Left lobe of liver (tissue), 2 donors: Measurements from ENCODE around the gene HELZ. TPM values are rescaled to one million over a fixed set of nuclear protein-coding genes. Genes with fewer than 3 reads are reported as not detected.
"Not testable (repeated sequence)": the region's sequence is repeated elsewhere in the genome, so short reads cannot be mapped to it uniquely, and the experiment has no call there.

Experiments used
- ATAC-seq: fragments of 200-7000 bp; cut with Tn5 transposase; one replicate; pipeline ENCODE4 v1.9.1; 2020; ENCODE audit warnings: mild to moderate bottlenecking, moderate library complexity
- DNase-seq: peaks from one replicate; pipeline ENCODE4 v3.0.0-alpha.2; 2020; ENCODE audit warnings: low spot score
- total RNA-seq: library from RNA; stranded (reverse); gene quantifications from one replicate; pipeline ENCODE4 v1.2.1, GENCODE V29; 2021
- donor health status: DM: no; HTN: no; CAD: no; lungs with moderate emphysema.
- donor health status: DM: no; HTN: yes; CAD: no.

HELZ gene
- total RNA-seq, 1 donor from 2014 or later, result 31.7 TPM

GRCh38 chr17:67266496-67266895 is 21.5 kb upstream of the HELZ start:
- no peak for DNase-seq
- ATAC-seq, result no peak

GRCh38 chr17:67265436-67266019 is 20.5 kb upstream of the HELZ start:
- ATAC-seq (no peak), DNase-seq (no peak)

DNA sequence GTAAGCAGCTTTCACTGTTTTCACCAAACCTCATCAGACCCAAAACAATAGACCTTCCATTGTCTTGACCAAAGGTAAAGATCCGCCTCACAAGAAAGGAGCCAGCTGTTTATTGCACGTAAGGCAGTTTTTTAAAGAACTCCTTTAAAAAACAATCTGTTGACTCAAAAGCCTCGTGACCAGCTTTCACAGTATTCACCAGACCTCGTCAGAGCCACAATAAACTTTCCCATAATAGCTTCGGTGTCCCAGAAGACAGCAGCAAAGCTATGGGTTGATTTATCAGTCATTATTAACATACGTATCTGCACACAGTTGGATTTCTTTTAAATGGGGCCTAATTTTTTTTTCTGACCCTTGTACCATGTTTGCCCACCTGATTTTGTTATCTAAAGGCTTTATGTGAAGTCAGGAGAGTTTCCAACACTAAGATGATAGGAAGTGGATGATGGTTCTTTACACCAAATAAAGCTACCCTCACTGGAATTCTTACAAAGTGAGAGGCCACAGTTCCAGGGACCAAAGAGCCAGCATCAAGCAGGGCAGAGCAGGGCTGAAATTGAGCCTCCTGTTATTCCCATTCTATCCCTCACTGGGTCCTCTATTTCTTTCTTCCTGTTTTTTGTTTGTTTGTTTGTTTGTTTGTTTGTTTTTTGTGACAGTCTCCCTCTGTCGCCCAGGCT is 17.6 kb upstream of the HELZ start:
- ATAC-seq, result no peak
- DNase-seq, result no peak

DNA sequence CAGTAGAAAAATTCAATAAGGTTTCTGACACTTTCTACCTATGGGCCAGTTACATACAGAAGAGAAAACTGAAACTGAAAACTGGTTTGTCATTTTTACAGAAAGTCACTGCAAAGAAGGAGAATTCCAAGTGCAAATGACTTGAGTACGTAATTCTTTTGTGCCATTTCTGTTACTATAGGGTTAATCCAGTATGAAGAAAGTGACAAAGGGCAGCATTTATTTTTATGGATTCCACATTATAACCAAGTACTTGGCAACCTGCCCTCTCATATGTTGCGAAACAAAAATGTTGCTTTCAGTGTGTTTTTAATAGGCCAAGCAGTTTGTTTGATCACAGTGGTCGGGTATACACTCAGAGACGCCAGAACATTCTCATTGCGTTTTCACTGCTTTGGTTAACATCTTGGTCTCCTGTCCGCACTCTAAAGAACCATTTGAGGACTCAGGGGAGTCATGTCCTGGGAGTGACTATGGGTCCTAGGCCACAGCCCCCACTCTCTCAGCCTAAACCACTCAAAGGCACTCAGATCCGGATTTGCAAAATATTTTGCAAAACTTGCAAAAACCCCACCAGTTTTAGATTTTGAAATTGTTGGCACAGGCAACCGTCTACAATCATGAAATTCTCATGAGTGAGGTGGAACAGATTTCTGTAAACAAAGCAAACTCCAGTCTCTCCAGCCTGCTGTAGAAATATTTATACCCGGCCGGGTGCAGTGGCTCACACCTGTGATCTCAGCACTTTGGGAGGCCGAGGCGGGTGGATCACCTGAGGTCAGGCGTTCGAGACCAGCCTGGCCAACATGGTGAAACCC is 15.4 kb upstream of the HELZ start:
- DNase-seq (peak; percentile 77), ATAC-seq (peak; percentile 74)

DNA sequence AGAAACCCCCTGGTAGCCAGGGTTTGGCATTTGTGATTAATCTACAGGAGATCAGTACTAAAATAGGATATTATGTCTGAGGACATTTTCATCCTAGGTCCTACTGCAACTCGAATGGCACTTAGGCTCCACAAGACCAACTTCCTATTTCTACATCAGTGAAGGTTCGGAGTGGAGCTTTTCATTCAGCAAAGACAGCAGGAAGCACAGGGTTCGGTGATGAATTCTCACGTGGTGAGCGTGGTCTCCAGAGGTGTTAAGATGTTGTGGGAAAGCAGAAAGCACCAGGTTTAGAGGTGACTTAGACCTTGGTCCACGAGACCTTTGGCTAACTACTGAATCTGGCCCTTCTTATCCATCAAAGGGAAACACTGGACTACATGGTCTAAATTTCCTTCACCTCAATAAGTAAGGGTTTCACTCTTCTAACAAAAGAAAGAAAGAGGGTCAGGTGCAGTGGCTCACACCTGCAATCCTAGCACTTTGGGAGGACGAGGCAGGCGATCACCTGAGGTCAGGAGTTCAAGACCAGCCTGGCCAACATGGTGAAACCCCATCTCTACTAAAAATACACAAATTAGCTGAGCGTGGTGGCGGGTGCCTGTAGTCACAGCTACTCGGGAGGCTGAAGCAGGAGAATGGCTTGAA is 13.9 kb upstream of the HELZ start:
- no peak for DNase-seq
- ATAC-seq, result no peak

DNA sequence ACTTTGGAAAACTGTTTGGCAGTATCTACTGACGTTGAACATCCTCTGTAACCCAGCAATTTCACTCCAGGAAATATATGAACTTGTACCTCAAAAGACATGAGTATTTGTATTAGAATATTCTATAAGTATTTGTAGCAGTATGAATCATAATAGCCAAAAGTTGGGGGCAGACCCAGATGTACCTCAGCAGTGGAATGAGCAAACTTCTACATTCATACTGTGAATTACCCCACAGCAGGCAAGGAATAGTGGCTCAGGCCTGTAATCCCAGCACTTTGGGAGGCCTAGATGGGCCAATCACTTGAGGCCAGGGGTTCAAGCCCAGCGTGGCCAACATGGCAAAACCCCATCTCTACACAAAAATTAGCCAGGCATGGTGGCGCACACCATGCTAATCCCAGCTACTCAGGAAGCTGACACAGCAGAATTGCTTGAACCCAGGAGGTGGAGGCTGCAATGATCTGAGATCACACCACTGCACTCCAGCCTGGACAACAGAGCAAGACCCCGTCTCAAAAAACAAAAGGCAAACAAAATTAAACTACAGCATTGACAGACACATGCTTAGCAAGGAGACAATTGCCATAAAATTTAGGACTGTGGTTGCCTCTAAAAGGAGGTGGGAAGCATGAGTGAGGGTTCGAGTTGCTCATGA is 11.2 kb upstream of the HELZ start:
- DNase-seq, result no peak
- ATAC-seq, result no peak

DNA sequence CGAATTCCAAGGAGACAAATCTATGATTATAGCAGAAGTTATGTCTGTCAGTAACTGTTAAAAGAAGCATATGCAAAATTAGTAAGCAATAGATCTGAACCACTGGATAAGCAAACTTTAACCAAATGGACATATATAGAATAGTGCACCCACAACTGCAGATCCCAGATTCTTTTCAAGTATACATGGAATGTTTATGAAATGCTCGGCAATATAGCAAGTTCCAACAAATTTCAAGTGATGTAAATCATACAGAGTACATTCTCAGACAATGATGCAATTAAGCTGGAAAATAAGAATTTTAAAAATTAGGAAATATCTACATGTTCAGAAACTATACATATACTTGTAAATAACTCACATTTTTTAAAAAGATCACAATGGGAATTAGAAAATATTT is 8.4 kb upstream of the HELZ start:
- DNase-seq (no peak), ATAC-seq (no peak)

- ATAC-seq, DNase-seq: not testable (repeated sequence)
Measured at GRCh38 chr17:67251586-67251985, 6.6 kb upstream of the HELZ start.

DNA sequence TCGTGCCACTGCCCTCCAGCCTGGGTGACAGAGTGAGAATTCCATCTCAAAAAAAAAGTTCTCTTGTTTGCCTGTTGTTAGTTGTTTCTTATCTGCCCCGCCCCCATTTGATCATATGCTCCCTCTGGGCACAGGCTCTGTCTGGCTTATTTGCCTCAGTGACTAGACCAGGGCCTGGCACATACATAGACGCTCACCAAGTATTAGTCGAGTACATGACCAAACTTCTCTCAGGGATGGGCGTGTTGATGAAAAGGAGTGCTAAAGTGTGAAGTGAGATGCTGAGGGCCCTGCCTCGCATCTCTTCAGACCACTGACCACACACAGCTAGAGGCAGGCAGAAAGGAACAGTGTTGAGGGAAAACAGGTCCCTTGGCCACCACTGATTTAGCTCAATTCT is 3.3 kb upstream of the HELZ start:
- no peak for ATAC-seq

DNA sequence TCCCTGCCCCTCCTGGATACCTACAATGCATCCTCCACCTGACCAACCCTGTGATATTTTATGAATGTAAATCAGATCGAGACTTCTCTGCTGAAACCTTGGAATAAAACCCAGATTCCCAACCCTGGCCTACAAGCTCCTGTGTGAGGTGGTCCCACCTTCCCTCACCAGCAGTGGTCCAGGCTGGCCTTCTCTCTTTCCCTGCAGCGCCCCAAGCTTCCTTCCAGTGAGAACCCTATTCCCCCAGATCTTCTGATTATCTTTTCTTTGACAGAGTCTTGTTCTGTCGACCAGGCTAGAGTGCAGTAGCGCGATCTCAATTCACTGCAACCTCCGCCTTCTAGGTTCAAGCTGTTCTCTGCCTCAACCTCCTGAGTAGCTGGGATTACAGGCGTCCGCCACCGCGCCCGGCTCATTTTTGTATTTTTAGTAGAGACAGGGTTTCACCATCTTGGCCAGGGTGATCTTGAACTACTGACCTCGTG is 2.5 kb upstream of the HELZ start:
- DNase-seq (no peak), ATAC-seq (no peak)

More for the DNA sequence above, 3.3 kb upstream of the HELZ start:
- no peak for DNase-seq

GRCh38 chr17:67246653-67247415 is 1.8 kb upstream of the HELZ start:
- peak; percentile 33 for ATAC-seq

GRCh38 chr17:67246403-67246652 is 1.3 kb upstream of the HELZ start:
- no peak for ATAC-seq

More at GRCh38 chr17:67246653-67247415, 1.8 kb upstream of the HELZ start:
- DNase-seq, result peak; percentile 64

DNA sequence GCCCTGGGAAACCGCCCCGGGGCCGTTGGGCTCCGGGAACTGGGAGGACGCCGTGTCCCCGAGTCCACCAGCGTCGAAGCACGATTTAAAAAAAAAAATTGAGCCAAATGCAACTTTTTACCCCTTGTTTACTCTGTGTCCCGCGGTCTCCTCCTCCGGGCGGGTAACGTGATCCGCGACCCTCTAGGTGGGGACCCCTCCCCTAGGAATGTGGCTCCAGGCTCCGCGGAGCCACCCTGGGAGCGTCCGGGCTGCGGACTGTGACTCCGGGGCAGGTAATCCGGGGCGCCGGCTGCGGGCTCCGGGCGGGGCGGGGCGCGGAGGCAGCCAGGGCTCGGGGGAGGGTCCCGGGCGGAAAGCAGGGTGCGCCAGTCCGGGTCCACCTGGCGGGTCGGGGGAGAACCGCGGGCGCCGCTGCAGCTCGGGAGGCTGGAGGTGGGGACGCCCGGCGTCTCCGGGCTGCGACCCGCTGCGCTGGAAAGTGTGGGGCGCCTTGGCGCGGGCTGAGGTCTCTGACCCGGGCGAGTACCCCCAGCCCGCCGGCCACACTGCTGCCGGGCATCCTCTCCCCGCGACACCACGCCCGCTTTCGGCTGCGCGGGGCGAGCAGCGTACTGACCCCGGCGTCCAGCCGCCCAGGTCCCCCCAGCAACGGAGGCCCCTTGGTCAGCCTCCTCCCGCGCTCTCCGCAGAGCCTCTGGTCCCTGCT is 852 bp upstream of the HELZ start:
- ATAC-seq (peak; percentile 59), DNase-seq (peak; percentile 69)

More at GRCh38 chr17:67246403-67246652, 1.3 kb upstream of the HELZ start:
- DNase-seq, result no peak

- DNase-seq, result no peak
- ATAC-seq, result peak; percentile 32
Measured at GRCh38 chr17:67244431-67245072, 444 bp downstream of the HELZ start.

DNA sequence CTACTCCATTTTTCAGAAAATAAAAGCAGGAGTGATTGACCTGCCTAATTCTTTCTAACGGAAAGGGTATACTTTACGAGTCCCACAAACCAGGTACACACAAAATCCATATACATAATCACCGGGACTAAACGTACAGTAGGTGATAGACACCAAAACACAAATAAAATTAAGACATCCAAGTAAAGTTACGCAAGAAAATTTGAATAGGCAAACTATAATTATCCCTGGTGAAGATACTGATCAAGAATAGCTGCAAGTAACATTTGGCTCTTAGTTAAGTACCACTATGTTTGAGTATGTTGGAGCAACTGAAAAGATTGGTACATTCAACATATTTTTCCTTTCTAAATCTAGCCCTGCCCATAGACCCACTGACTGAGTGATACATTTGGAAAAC is 1.7 kb downstream of the HELZ start:
- DNase-seq, result no peak
- ATAC-seq, result no peak

GRCh38 chr17:67241719-67242341 is 3.2 kb downstream of the HELZ start:
- DNase-seq (no peak), ATAC-seq (no peak)

DNA sequence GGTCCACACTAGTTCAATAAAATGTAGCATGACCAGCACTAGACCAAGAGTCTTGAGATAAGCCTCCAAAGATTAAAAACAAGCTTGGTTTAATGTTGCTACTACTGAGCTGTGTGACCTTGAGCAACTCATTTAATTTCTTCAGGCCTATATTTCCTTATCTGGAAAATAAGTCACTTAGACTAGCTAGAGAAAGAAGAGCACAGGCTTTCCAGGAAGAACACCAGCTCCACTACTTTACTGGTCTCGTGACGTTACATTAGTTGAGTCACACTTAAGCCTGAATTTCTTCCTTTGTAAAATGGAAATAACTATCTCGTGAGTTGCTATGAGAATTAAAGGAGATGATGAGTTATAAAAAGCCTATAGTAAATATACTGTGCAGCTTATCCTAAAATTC is 5.4 kb downstream of the HELZ start:
- no peak for DNase-seq
- ATAC-seq, result no peak

DNA sequence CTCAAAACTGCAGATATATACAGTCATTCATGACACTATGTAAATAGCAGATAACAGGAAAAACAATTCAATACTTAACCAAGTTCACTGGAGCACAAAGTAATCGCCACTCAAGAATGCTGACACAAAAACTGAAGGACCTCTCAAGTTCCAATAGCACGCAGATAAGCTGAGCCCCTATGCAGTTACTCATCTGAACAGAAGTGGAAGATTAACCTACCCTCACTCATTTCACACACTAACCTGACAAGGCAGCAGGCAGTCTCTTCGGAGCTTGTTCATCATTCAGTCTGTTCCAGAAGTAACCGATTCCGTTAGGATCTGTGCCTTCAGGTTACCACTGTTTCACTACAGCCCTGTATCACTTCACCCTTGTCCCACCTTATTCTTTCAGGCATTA is 6.0 kb downstream of the HELZ start:
- DNase-seq (no peak), ATAC-seq (no peak)

DNA sequence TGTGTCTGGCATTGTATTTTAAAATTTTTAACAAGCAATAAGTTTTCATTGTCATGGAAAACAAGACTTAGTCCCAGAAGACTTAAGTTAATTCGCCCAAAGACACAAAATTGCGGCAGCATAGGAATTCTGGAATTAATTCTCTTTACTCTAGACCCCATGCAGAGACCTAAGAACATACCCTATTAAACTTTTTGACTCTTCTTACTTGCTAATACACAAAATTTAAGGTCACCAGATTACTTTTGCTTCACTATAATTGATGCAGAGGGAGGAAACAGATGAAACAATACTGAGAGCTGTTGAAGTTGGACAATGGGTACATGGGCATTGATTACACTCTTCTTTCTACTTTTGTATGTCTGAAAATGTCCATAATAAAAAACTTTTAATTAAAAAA is 12.6 kb downstream of the HELZ start:
- DNase-seq, result no peak
- no peak for ATAC-seq
